H1 (cell line): ENCODE results near the gene MBOAT2. TPM values are rescaled to one million over a fixed set of nuclear protein-coding genes. Genes with fewer than 3 reads are reported as not detected.

ENCODE experiments used
- CEBPB ChIP-seq: IDR thresholded peaks from 2 replicates; pipeline ENCODE4 v1.6.1; 2012; ENCODE audit warnings: low read depth, low read length
- GABPA ChIP-seq: IDR thresholded peaks from 2 replicates; pipeline ENCODE4 v1.6.1; 2011; ENCODE audit warnings: mild to moderate bottlenecking, low read length, moderate library complexity, borderline replicate concordance; ENCODE audit not compliant: insufficient read depth
- RBBP5 ChIP-seq: IDR thresholded peaks from 2 replicates; pipeline ENCODE4 v1.7.1; 2012; ENCODE audit warnings: low read depth, mild to moderate bottlenecking, inconsistent platforms, low read length, moderate library complexity, borderline replicate concordance
- SAP30 ChIP-seq: fragments of 300-600 bp; sonication (generic); IDR thresholded peaks from 2 replicates; pipeline ENCODE4 v1.7.1; 2012; ENCODE audit warnings: low read length, moderate library complexity, mild to moderate bottlenecking, inconsistent platforms; ENCODE audit not compliant: insufficient read depth, insufficient replicate concordance
- ZNF274 ChIP-seq: IDR thresholded peaks from 2 replicates; pipeline ENCODE4 v1.7.0; 2012; ENCODE audit warnings: low read length, borderline replicate concordance; ENCODE audit errors: extremely low read depth
- polyA plus RNA-seq, 7 experiments: library from polyadenylated mRNA; depleted of rRNA in 3 of 7; stranded (reverse) in 5 of 7; unstranded in 2 of 7; fragments of >200 nt in 5 of 7; fragments of 200-250 nt in 2 of 7; gene quantifications; 1 replicate in 5 of 7; 2 replicates in 1 of 7; 4 replicates in 1 of 7; pipeline versions ENCODE4 v1.2.1 to v1.2.3, GENCODE V29; 2011 to 2013; ENCODE audit warnings: missing spikeins in 2 of 7, mixed read lengths in 2 of 7
- total RNA-seq: library from RNA; stranded (reverse); fragmentation: NEBNext Ultra II Directional; extraction: Animal tissue kit (Norgen Biotek cat#: 25700); gene quantifications from 2 replicates; pipeline ENCODE4 v1.2.1, GENCODE V29; 2021
- TF ChIP-seq, protein P1 (sequence below), 3 experiments: IDR thresholded peaks; 1 replicate in 2 of 3; 2 replicates in 1 of 3; pipeline versions ENCODE4 v1.5.1 to v1.6.1; 2011; ENCODE audit warnings: low read length in 3 of 3, mild to moderate bottlenecking in 3 of 3, inconsistent platforms in 2 of 3, low read depth in 1 of 3, moderate library complexity in 1 of 3; ENCODE audit not compliant: insufficient read depth in 1 of 3; ENCODE audit errors: control extremely low read depth in 1 of 3

The MBOAT2 gene
- total and polyA plus RNA-seq, 2 of the 8 experiments (the other 6 are each of a cell fraction or from before 2014, with no cell fraction given): 11.2 to 23.4 TPM

- TF ChIP-seq ZNF274 (no peak), GABPA (no peak), CEBPB (no peak), RBBP5 (no peak), SAP30 (no peak)
- TF ChIP-seq, protein P1, sequence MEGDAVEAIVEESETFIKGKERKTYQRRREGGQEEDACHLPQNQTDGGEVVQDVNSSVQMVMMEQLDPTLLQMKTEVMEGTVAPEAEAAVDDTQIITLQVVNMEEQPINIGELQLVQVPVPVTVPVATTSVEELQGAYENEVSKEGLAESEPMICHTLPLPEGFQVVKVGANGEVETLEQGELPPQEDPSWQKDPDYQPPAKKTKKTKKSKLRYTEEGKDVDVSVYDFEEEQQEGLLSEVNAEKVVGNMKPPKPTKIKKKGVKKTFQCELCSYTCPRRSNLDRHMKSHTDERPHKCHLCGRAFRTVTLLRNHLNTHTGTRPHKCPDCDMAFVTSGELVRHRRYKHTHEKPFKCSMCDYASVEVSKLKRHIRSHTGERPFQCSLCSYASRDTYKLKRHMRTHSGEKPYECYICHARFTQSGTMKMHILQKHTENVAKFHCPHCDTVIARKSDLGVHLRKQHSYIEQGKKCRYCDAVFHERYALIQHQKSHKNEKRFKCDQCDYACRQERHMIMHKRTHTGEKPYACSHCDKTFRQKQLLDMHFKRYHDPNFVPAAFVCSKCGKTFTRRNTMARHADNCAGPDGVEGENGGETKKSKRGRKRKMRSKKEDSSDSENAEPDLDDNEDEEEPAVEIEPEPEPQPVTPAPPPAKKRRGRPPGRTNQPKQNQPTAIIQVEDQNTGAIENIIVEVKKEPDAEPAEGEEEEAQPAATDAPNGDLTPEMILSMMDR (IDR thresholded peaks at IDR 0.05; ENCODE audit: control extremely low read depth in 1 of 3, insufficient read depth in 1 of 3, low read depth in 1 of 3, low read length in 3 of 3): no peak
- TF ChIP-seq, all 59 proteins: peak for 0
These were observed 13.9 kb upstream of the MBOAT2 start (continued) for GRCh38 chr2:9017411-9017810.
